RPMI7951 (cell line): ENCODE data around the gene ZEB2. TPM values are rescaled to one million over a fixed set of nuclear protein-coding genes. Genes with fewer than 3 reads are reported as not detected.
"Not testable (repeated sequence)": the region's sequence is repeated elsewhere in the genome, so short reads cannot be mapped to it uniquely, and the experiment has no call there.

ENCODE experiments used
- DNase-seq: peaks from one replicate; pipeline ENCODE4 v3.0.0-alpha.2; 2012; ENCODE audit warnings: low read depth
- total RNA-seq: library from RNA; depleted of rRNA; stranded (reverse); fragments of >200 nt; shearing (Covaris generic); gene quantifications from 2 replicates; pipeline ENCODE4 v1.2.3, GENCODE V29; 2014

The ZEB2 gene
- total RNA-seq, 1 experiment from 2014 or later: 32.3 TPM

DNA sequence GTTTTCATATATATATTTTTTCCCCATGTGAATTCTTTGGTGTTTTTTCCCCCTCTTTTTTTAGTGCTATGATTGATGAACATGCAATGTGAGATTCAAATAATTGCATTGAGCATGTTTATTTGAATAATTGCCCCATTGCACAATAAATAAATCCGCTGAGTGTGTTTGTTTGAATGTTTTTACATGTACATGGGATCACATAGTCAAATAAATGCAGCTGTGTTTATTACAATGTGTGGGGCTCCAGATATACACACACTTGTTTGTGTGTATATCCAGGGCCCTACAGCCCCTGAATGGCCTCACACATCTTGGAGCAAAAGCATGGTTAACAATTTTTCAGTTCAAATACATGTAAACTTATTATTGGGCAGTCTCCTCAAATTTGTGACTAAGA lies 134.5 kb downstream of the ZEB2 start:
- DNase-seq: no peak

GRCh38 chr2:144383571-144384100 lies 136.3 kb downstream of the ZEB2 start:
- no peak for DNase-seq

GRCh38 chr2:144382849-144383248 lies 137.1 kb downstream of the ZEB2 start:
- no peak for DNase-seq

DNA sequence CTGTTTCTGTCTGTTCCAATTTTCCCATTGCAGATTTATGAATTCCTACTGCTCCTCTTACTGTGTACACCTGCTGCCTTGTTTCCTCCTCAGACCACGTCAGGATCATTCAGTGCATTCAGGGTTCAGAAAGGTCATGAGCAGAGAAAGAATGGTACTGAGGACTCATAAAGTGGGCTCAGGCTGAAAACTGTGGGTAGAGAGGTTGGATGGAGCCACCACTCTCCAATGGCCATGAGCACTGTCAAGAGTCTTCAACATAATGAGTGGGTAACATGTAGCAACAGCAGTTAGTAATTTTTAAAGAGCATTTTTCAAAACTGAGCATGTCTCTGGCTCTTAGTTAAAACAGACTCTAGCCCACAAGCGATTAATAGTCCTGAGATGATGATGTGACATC lies 138.2 kb downstream of the ZEB2 start:
- DNase-seq: no peak

GRCh38 chr2:144379851-144380311 lies 140.0 kb downstream of the ZEB2 start:
- no peak for DNase-seq

DNA sequence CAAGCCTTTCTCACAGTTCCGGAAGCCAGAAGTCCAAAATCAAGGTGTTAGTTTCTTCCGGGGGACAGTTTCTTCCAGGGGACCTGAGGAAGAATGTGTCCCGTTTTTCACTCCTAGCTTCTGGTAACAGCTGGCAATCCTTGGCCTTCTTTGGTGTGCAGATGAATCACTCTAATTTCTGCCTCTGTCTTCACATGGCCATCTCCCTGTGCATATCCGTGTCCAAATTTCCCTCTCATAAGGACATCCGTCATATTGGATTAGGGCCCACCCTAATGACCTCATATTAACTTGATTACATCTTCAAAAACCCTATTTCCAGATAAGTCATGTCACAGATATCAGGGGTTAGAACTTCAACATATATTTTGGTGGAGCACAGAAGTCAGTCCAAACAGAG lies 141.4 kb downstream of the ZEB2 start:
- DNase-seq: peak; percentile 28

GRCh38 chr2:144377914-144378313 lies 142.0 kb downstream of the ZEB2 start:
- peak; percentile 58 for DNase-seq

DNA sequence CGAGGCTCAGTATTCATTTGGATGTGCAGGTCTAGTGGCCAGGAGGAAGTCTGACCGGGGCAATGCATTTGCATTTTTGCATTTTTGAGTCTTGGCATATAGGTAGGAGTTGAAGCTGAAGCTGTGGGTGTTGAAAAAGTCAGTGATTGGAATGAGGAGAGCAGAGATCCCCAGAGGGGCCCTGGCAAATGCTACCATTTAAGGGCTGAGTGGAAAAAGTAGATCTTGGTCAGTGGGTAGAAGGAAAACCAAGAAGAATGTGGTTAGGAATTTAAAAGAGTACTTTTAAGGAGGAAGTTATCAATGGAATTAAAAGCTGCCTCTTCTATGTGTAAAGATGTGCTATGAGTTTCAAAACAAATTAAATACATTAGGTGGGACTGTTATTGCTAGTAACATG lies 143.0 kb downstream of the ZEB2 start:
- no peak for DNase-seq

- DNase-seq: no peak
Observed at GRCh38 chr2:144376460-144376859, 143.5 kb downstream of the ZEB2 start.

DNA sequence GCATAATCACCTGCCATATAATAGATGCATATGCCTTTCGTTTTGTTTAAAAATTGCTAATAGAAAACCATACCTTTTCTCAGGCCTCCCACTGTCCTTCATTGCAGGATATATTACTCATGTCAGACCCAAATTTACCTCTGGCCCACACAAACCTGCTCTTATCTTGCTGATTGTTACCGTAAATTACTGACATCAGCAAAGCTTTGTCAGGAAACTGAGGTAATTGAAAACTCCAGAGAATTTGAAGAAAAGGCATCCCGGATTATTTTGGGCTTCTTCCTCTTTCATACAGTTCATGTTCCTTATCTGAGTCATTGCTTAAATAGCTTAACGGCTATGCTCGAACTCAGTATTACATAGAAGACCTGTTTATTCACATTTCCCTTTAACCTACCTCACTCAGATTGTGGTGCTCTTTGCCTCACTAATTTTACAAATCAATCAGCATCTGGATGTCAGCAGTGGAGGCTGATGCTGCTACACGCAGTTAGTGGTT lies 145.7 kb downstream of the ZEB2 start:
- no peak for DNase-seq

DNA sequence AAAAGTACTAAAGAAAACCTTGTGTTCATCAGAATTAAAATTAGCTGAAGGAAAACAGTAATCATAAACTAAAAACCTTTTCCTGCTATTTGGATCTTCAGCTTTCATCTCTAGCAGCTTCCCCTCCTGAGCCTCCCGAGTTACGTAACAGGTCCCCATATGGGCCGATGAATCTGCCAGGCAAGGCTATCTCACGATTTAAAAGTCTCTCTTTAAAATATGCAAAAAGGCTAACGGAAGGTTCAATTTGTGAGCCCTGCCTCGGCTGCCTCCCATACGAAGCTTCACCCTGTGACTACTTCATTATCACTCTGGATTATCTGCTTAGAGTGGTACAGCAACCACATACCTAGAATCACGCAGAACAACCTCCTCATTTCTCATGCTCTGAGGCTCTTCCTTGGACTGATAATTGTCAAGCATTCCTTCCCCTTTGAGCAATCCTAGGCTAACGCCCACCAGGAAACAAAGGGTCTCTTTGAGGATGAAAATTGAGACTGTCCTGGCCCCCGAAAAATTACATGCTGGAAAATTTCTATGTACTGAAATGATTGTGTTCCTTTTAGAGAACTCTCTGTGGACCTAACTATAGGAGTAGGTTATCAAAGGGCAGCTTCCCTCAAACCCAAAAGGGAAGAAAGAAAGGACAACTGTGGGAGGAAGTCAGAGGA lies 147.4 kb downstream of the ZEB2 start:
- DNase-seq: peak; percentile 37

- DNase-seq: peak; percentile 37
Observed at GRCh38 chr2:144370937-144371584, 148.9 kb downstream of the ZEB2 start.

DNA sequence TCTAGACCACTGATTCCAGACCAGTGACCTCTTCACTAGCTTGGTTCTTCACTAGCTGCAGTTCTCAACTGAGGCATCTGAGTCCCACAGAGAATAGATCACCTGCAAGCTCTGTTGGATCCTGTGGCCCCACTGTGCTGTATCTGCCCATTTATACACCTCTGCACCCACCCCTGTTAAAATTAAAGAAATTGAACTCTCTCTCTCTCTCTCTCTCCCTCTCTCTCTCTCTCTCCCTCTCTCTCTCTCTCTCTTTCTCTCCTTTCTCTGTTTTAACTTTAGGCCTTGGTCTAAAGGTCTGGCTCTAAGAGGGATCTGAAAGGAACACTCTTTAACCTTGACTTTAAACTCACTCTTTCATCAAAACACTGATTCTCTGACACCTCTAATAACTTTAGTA lies 150.5 kb downstream of the ZEB2 start:
- no peak for DNase-seq

GRCh38 chr2:144366825-144367429 lies 153.0 kb downstream of the ZEB2 start:
- no peak for DNase-seq

GRCh38 chr2:144364944-144365738 lies 154.8 kb downstream of the ZEB2 start:
- peak; percentile 90 for DNase-seq

GRCh38 chr2:144364247-144364646 lies 155.7 kb downstream of the ZEB2 start:
- not testable (repeated sequence) for DNase-seq

DNA sequence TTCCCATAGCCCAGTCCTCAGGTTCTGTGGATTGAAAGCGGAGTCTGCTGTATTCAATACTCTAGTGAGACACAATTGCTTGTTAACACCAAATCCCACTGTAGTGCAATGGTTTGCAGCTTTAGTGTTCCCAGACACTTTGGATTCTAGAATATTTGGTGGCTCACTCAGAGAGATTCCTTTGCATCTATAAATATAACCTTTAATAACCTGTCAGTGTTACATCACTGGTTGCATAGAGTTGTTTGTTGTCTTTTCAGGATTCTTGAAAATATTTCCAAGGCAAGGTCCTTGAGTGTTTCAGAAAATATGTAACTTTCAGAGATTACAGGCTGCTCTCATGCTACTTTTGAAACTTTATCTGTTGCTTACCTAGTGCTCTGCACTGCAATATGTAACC lies 157.5 kb downstream of the ZEB2 start:
- DNase-seq: no peak

- no peak for DNase-seq
Observed at GRCh38 chr2:144361742-144362141, 158.2 kb downstream of the ZEB2 start.

GRCh38 chr2:144359684-144360083 lies 160.2 kb downstream of the ZEB2 start:
- no peak for DNase-seq

- peak; percentile 53 for DNase-seq
Observed at GRCh38 chr2:144358979-144359541, 160.9 kb downstream of the ZEB2 start.

DNA sequence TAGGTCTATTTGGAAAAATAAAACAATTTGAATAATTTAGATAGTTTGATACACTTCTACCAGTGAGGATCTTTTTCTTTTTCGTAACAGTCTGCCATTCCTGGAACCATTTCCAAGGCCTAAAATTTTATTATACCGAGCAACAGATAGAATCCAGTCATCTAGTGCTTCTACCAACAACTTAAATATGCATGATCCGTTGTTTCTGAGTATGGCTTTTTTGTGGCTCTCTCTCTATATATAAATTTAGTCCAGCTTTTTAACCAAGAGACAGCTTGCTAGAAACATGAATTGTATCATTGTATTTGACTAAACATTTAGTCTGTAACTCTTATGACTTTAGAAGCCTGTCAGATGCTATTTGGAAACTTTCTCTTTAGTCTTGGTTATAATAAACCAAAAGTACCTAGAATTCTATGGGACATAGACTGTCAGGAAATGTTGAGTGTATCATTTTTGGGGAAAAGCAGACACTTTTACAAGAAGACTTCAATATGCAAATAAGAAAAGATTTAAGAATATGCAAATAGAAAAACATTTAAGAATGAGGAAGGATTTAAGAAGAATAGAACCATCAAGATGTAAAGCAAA lies 161.4 kb downstream of the ZEB2 start:
- DNase-seq: no peak
